HG03095 (cell line): Measurements from ENCODE around the gene SMOC2.
"Not testable (repeated sequence)": the region's sequence is repeated elsewhere in the genome, so short reads cannot be mapped to it uniquely, and the experiment has no call there.

Source experiments
- ATAC-seq: cut with Tn5 transposase; IDR thresholded peaks from one replicate; pipeline ENCODE4 v1.9.1; 2021; ENCODE audit warnings: moderate library complexity; ENCODE audit not compliant: unreplicated experiment

SMOC2 gene

GRCh38 chr6:168674595-168674994 is 233.6 kb downstream of the SMOC2 start:
- ATAC-seq: no peak

DNA sequence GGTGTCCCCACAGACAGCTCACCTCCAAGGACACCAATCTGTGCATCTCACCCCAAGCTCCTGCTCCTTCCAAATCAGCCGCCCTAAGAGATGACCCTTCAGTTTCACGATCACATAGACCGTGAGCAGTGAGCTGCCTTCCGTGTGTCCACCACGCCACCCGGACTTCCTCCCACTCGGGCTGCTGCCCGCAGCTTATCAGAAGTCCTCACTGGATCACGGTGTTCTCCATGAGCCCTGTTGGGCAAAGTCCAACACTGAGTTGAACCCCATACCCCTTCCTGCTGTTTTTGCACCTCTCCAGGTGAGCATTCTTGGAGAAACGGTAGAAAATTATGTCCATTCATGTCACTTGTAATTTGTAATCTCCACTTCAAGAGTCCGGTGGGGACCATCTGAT is 234.4 kb downstream of the SMOC2 start:
- no peak for ATAC-seq

- no peak for ATAC-seq
Measured at GRCh38 chr6:168675933-168676551, 235.1 kb downstream of the SMOC2 start.

DNA sequence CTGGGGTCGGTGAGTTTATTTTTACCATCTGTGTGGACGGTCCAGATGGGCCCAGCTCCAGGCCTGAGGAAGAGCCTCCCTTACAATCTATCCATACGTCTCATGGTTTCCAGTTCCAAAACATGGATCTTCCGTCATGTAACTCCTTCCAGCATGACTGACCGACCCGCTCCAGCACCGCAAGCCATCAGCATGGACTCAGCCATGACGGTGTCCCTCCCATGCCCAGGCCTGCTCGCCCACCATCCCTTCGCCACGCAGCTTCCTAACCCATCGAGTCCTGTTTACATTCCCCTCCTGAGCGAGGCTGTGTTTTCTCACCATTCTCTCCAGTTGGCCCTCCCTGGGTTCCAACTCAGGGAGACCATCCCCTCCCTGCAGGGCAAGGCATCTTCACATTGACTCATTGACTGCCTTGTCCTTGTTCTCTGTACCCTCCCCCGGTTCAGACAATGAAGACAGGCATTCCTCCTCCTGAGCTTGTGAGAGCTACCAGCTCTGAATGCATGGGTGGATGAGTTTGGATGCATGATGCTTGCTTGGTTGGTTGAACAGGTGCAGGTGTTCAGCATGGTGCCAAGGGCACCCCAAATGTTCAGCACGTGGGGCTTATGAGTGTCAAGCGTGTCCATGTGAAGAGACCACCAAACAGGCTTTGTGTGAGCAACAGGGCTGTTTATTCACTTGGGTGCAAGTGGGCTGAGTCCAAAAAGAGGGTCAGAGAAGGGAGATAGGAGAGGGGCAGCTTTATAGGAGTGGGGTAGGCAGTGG is 235.8 kb downstream of the SMOC2 start:
- ATAC-seq: no peak

- ATAC-seq: not testable (repeated sequence)
Measured at GRCh38 chr6:168677323-168677781, 236.4 kb downstream of the SMOC2 start.

- no peak for ATAC-seq
Measured at GRCh38 chr6:168678077-168678476, 237.1 kb downstream of the SMOC2 start.

- ATAC-seq: no peak
Measured at GRCh38 chr6:168678588-168678987, 237.6 kb downstream of the SMOC2 start.

- ATAC-seq: no peak
Measured at GRCh38 chr6:168681748-168682147, 240.8 kb downstream of the SMOC2 start.

DNA sequence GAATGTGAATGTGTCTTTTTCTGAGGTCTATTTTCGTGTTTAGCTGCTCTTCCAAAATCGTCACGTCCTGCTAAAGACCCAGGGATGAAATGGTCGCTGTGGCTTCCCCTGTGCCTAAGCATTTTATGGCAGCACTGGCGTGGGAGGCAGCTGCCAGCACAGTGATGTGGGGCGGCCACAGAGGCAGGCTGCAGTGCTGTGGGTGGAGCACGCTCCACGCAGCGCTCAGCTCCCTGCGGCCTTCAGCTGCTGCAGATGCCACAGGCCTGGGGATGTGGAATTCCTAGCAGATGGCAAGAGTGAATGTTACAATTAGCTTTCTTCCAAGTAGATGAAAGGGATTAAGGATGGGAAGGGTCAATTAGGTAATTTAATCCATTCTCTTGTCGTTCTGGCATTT is 242.6 kb downstream of the SMOC2 start:
- no peak for ATAC-seq

DNA sequence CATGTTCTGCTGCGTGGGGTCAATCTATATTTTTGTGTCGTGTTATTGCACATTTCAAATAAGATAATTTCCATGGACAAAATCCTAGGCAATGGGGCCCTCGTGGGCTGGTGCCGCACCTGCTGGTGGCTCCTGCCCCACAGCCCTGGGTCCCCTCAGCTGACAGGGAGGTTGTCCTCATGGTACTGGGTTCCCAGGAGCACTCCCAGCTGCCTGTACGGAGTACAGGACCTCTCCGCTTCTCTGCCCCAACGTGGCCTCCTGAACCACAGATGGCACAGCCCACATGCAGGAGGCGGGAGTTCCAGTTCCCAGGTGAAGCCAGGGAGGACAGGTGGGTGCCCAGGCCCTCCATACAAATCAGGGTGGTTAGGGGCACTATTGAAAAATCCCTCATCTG is 243.5 kb downstream of the SMOC2 start:
- no peak for ATAC-seq

DNA sequence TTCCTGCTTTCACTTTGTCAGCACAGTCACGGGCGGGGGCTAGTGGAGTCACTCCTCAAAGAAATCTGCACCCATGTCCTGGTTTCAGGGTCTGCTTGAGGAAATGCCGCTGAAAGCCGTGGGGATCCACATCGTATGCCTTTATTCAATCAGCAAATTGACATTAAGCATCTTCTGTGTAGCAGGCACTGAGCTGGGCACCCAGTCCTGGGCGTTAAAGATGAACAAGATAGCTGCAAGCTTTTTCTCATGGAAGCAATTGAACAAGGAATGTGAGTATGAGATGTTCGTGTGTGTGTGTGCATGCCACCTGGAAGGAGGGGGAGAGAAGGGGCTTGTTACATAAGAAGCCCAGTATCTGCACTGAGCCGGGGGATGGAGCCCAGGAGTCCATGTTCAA is 243.9 kb downstream of the SMOC2 start:
- ATAC-seq: no peak

GRCh38 chr6:168686029-168686738 is 245.2 kb downstream of the SMOC2 start:
- ATAC-seq: no peak

- ATAC-seq: no peak
Measured at GRCh38 chr6:168686831-168687730, 246.1 kb downstream of the SMOC2 start.

GRCh38 chr6:168690271-168690670 is 249.3 kb downstream of the SMOC2 start:
- ATAC-seq: no peak

DNA sequence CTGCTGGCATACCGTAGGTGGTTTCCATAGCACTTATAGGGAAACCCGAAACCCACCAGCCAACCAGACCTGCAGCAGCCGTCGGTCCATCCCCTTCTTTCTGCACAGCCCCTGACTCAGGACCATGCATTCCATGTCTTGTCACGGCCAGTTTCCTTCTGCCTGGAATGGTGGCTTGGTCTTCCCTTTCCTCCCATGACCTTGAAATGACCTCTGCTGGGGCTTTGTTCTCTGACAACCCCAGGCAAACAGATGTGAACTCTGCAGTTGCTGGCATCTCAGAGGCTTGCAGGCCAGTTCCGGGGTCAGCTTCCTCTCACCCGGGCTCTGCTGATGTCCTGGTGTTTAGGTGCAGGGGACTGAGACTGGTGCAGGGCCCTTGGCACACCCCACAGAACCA is 250.8 kb downstream of the SMOC2 start:
- no peak for ATAC-seq

- no peak for ATAC-seq
Measured at GRCh38 chr6:168692193-168692914, 251.4 kb downstream of the SMOC2 start.

GRCh38 chr6:168692915-168693257 is 251.9 kb downstream of the SMOC2 start:
- not testable (repeated sequence) for ATAC-seq

GRCh38 chr6:168694797-168695196 is 253.8 kb downstream of the SMOC2 start:
- not testable (repeated sequence) for ATAC-seq

GRCh38 chr6:168695701-168696100 is 254.7 kb downstream of the SMOC2 start:
- no peak for ATAC-seq

DNA sequence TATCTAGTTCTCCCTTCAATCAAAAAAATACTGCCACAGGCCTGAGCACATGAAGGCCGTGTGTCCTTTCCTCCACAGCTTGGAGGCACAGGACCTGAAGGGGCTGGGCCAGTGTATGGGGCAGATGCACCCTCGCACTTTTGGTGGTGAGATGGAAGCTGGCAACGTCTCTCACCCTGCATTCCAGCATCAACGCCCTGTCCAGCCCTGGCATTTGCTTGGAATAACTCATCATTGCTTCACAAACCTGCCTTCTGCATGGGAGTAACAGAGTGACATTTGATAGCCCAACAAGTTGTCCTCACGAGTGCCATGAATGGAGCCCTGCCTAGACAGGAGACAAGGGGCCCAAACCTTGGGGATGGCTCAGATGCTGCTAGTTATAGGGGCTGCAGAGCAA is 257.9 kb downstream of the SMOC2 start:
- ATAC-seq: no peak
